ACC112 (cell line): Measurements from ENCODE around the gene SEZ6L.

Source experiments
- H2AFZ ChIP-seq: fragments of 200-600 bp; sonication (generic); one replicate; pipeline ENCODE4 v1.6.0; 2017; ENCODE audit warnings: antibody characterized with exemption, low read length; ENCODE audit not compliant: unreplicated experiment
- H3K27ac ChIP-seq: fragments of 200-600 bp; sonication (generic); 2 replicates; pipeline ENCODE4 v1.5.1; 2014; ENCODE audit warnings: low read depth, mild to moderate bottlenecking, antibody characterized with exemption, low read length, moderate library complexity
- H3K27me3 ChIP-seq: fragments of 200-600 bp; sonication (generic); 2 replicates; pipeline ENCODE4 v1.6.1; 2014; ENCODE audit warnings: mild to moderate bottlenecking, antibody characterized with exemption, low read length, moderate library complexity, mixed read lengths; ENCODE audit not compliant: insufficient read depth
- H3K36me3 ChIP-seq: fragments of 200-600 bp; sonication (generic); 2 replicates; pipeline ENCODE4 v1.6.1; 2016; ENCODE audit warnings: mild to moderate bottlenecking, antibody characterized with exemption, low read length, moderate library complexity, mixed read lengths; ENCODE audit not compliant: insufficient read depth
- H3K4me1 ChIP-seq: fragments of 200-600 bp; sonication (generic); one replicate; pipeline ENCODE4 v1.6.1; 2016; ENCODE audit warnings: low read length, mixed read lengths; ENCODE audit not compliant: insufficient read depth, unreplicated experiment, control insufficient read depth
- H3K4me3 ChIP-seq: fragments of 200-600 bp; sonication (generic); 2 replicates; pipeline ENCODE4 v1.5.1; 2014; ENCODE audit warnings: mild to moderate bottlenecking, low read depth, low read length
- H3K79me2 ChIP-seq: fragments of 200-600 bp; sonication (generic); one replicate; pipeline ENCODE4 v1.6.0; 2016; ENCODE audit warnings: low read length; ENCODE audit not compliant: control insufficient read depth, unreplicated experiment, insufficient read depth

Gene SEZ6L

GRCh38 chr22:26182723-26183122 lies 13.5 kb downstream of the SEZ6L start:
- Histone ChIP-seq H3K27me3 (no peaks in the 10 kb centered on the region), H3K27ac (no peak overlapping the region), H3K36me3 (no peaks in the 10 kb centered on the region), H3K4me1 (no peaks in the 10 kb centered on the region), H3K4me3 (no peak overlapping the region), H3K79me2 (no peaks in the 10 kb centered on the region), H2AFZ (no peak overlapping the region)

- Histone ChIP-seq H3K27ac (no peak overlapping the region), H3K36me3 (no peaks in the 10 kb centered on the region), H3K79me2 (no peaks in the 10 kb centered on the region), H3K4me1 (no peaks in the 10 kb centered on the region), H3K4me3 (no peak overlapping the region), H3K27me3 (no peaks in the 10 kb centered on the region), H2AFZ (no peak overlapping the region)
Measured at GRCh38 chr22:26185190-26185589, 15.9 kb downstream of the SEZ6L start.

- no peaks in the 10 kb centered on the region for H3K4me1 ChIP-seq
Measured at GRCh38 chr22:26188341-26188740, 19.1 kb downstream of the SEZ6L start.

GRCh38 chr22:26194313-26194712 lies 25.1 kb downstream of the SEZ6L start:
- Histone ChIP-seq H3K36me3 (no peaks in the 10 kb centered on the region), H2AFZ (no peak overlapping the region), H3K79me2 (no peaks in the 10 kb centered on the region), H3K4me1 (no peaks in the 10 kb centered on the region), H3K27me3 (no peaks in the 10 kb centered on the region), H3K4me3 (no peak overlapping the region), H3K27ac (no peak overlapping the region)

More at GRCh38 chr22:26188341-26188740, 19.1 kb downstream of the SEZ6L start:
- H2AFZ ChIP-seq = no peak overlapping the region
- H3K79me2 ChIP-seq = no peaks in the 10 kb centered on the region
- no peaks in the 10 kb centered on the region for H3K36me3 ChIP-seq
- no peaks in the 10 kb centered on the region for H3K27me3 ChIP-seq
- no peak overlapping the region for H3K27ac ChIP-seq
- no peak overlapping the region for H3K4me3 ChIP-seq

- H3K4me1 ChIP-seq = no peaks in the 10 kb centered on the region
- no peak overlapping the region for H3K27ac ChIP-seq
- H2AFZ ChIP-seq = no peak overlapping the region
- no peak overlapping the region for H3K4me3 ChIP-seq
- H3K36me3 ChIP-seq = no peaks in the 10 kb centered on the region
- H3K79me2 ChIP-seq = no peaks in the 10 kb centered on the region
- no peaks in the 10 kb centered on the region for H3K27me3 ChIP-seq
Measured at GRCh38 chr22:26194877-26195276, 25.6 kb downstream of the SEZ6L start.

- Histone ChIP-seq H3K27me3 (no peaks in the 10 kb centered on the region), H3K4me1 (no peaks in the 10 kb centered on the region), H3K36me3 (no peaks in the 10 kb centered on the region), H3K79me2 (no peaks in the 10 kb centered on the region), H2AFZ (no peak overlapping the region), H3K4me3 (no peak overlapping the region), H3K27ac (no peak overlapping the region)
Measured at GRCh38 chr22:26196657-26197056, 27.4 kb downstream of the SEZ6L start.

- Histone ChIP-seq H3K4me1 (no peaks in the 10 kb centered on the region), H3K4me3 (no peak overlapping the region), H2AFZ (no peak overlapping the region), H3K79me2 (no peaks in the 10 kb centered on the region), H3K27ac (no peak overlapping the region), H3K36me3 (no peaks in the 10 kb centered on the region), H3K27me3 (no peaks in the 10 kb centered on the region)
Measured at GRCh38 chr22:26197425-26197824, 28.2 kb downstream of the SEZ6L start.

GRCh38 chr22:26199665-26200064 lies 30.4 kb downstream of the SEZ6L start:
- Histone ChIP-seq H3K27ac (no peak overlapping the region), H3K36me3 (no peaks in the 10 kb centered on the region)

GRCh38 chr22:26202280-26202924 lies 33.1 kb downstream of the SEZ6L start:
- Histone ChIP-seq H3K27ac (no peak overlapping the region), H3K4me3 (no peak overlapping the region), H3K4me1 (no peaks in the 10 kb centered on the region), H3K27me3 (no peaks in the 10 kb centered on the region), H2AFZ (no peak overlapping the region), H3K36me3 (no peaks in the 10 kb centered on the region), H3K79me2 (no peaks in the 10 kb centered on the region)

More at GRCh38 chr22:26199665-26200064, 30.4 kb downstream of the SEZ6L start:
- Histone ChIP-seq H3K4me1 (no peaks in the 10 kb centered on the region), H3K27me3 (no peaks in the 10 kb centered on the region), H3K4me3 (no peak overlapping the region), H2AFZ (no peak overlapping the region), H3K79me2 (no peaks in the 10 kb centered on the region)

GRCh38 chr22:26205494-26205893 lies 36.2 kb downstream of the SEZ6L start:
- H3K4me3 ChIP-seq = no peak overlapping the region
- H3K27me3 ChIP-seq = no peaks in the 10 kb centered on the region
- no peaks in the 10 kb centered on the region for H3K4me1 ChIP-seq
- H3K27ac ChIP-seq = no peak overlapping the region
- H3K79me2 ChIP-seq = no peaks in the 10 kb centered on the region
- no peak overlapping the region for H2AFZ ChIP-seq
- no peaks in the 10 kb centered on the region for H3K36me3 ChIP-seq

- no peaks in the 10 kb centered on the region for H3K79me2 ChIP-seq
- H3K4me1 ChIP-seq = no peaks in the 10 kb centered on the region
- H2AFZ ChIP-seq = no peak overlapping the region
- no peaks in the 10 kb centered on the region for H3K27me3 ChIP-seq
- H3K36me3 ChIP-seq = no peaks in the 10 kb centered on the region
- no peak overlapping the region for H3K4me3 ChIP-seq
- no peak overlapping the region for H3K27ac ChIP-seq
Measured at GRCh38 chr22:26210334-26210733, 41.1 kb downstream of the SEZ6L start.
